Measurements from ENCODE around the gene TNS3. TPM values are rescaled to one million over a fixed set of nuclear protein-coding genes. Genes with fewer than 3 reads are reported as not detected.
A peak's percentile ranks its signal among the peaks of the same experiment; 100 is the strongest.

TNS3 gene
- total RNA-seq, 1 donor from 2014 or later = 41.2 TPM

GRCh38 chr7:47383696-47384445, 198.0 kb downstream of the TNS3 start:
- H3K36me3 ChIP-seq (ENCODE audit: control insufficient read depth, insufficient read depth, low read length) = no peaks in the 10 kb centered on the region
- H3K4me3 ChIP-seq (ENCODE audit: low read depth, low read length) = no peak overlapping the region
- H3K27me3 ChIP-seq (ENCODE audit: control insufficient read depth, insufficient read depth, low read length) = no peaks in the 10 kb centered on the region
- TF ChIP-seq, protein P1, sequence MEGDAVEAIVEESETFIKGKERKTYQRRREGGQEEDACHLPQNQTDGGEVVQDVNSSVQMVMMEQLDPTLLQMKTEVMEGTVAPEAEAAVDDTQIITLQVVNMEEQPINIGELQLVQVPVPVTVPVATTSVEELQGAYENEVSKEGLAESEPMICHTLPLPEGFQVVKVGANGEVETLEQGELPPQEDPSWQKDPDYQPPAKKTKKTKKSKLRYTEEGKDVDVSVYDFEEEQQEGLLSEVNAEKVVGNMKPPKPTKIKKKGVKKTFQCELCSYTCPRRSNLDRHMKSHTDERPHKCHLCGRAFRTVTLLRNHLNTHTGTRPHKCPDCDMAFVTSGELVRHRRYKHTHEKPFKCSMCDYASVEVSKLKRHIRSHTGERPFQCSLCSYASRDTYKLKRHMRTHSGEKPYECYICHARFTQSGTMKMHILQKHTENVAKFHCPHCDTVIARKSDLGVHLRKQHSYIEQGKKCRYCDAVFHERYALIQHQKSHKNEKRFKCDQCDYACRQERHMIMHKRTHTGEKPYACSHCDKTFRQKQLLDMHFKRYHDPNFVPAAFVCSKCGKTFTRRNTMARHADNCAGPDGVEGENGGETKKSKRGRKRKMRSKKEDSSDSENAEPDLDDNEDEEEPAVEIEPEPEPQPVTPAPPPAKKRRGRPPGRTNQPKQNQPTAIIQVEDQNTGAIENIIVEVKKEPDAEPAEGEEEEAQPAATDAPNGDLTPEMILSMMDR (IDR thresholded peaks at IDR 0.05; ENCODE audit: insufficient read depth, low read length, poor library complexity, severe bottlenecking) = no peak
- no peak for DNase-seq (ENCODE audit: low read depth)

DNA sequence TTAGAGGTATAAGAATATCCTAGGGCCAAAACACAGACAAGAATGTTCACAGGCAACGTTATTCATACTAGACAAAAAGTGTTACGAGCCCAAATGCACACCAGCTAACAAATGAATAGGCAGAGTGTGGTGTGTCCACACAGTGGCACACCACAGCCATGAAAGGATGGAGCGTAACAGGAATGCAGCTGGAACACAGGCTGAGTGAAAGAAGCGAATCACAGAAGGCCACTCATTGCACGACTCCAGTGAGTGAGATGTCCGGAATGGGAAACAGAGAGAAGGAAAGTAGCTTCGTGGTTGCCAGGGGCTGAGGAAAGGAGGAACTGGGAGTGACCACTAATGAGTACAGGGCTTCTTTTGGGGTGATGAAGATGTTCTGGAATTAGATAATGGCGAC, 198.8 kb downstream of the TNS3 start:
- TF ChIP-seq, protein P1 (IDR thresholded peaks at IDR 0.05; ENCODE audit: insufficient read depth, low read length, poor library complexity, severe bottlenecking) = no peak
- Histone ChIP-seq H3K4me3 (ENCODE audit: low read depth, low read length) (no peak overlapping the region), H3K27me3 (ENCODE audit: control insufficient read depth, insufficient read depth, low read length) (no peaks in the 10 kb centered on the region), H3K36me3 (ENCODE audit: control insufficient read depth, insufficient read depth, low read length) (no peaks in the 10 kb centered on the region)
- DNase-seq (ENCODE audit: low read depth) = no peak

DNA sequence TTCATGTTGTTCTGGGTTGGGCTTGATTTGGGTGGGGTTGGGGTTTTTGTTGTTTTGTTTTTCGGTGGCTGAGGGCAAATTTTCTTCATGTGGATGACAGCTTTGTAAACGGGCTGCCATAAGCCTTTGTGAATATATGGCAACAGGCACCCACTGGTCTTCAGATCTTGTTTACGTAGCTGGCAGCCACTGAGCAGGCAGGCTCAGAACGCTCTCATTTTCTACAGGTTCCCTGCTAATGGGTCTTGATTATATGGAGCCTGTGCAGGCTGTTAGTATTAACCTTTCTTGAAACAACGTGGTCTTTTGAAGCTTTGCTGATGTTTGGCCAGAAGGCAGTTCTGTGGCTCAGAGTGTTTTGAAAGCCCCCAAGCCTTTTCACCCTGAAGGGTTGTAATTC, 199.7 kb downstream of the TNS3 start:
- H3K27me3 ChIP-seq (ENCODE audit: control insufficient read depth, insufficient read depth, low read length) = no peaks in the 10 kb centered on the region
- no peak overlapping the region for H3K4me3 ChIP-seq (ENCODE audit: low read depth, low read length)
- TF ChIP-seq, protein P1 (IDR thresholded peaks at IDR 0.05; ENCODE audit: insufficient read depth, low read length, poor library complexity, severe bottlenecking) = no peak
- DNase-seq (ENCODE audit: low read depth) = no peak
- no peaks in the 10 kb centered on the region for H3K36me3 ChIP-seq (ENCODE audit: control insufficient read depth, insufficient read depth, low read length)

- Histone ChIP-seq H3K27me3 (ENCODE audit: control insufficient read depth, insufficient read depth, low read length) (no peaks in the 10 kb centered on the region), H3K36me3 (ENCODE audit: control insufficient read depth, insufficient read depth, low read length) (no peaks in the 10 kb centered on the region), H3K4me3 (ENCODE audit: low read depth, low read length) (no peak overlapping the region)
- TF ChIP-seq, protein P1 (IDR thresholded peaks at IDR 0.05; ENCODE audit: insufficient read depth, low read length, poor library complexity, severe bottlenecking) = no peak
- DNase-seq (ENCODE audit: low read depth) = peak; percentile 52
Observed at GRCh38 chr7:47381134-47381495, 200.8 kb downstream of the TNS3 start.

GRCh38 chr7:47380325-47381133, 201.4 kb downstream of the TNS3 start:
- DNase-seq (ENCODE audit: low read depth) = no peak
- no peak overlapping the region for H3K4me3 ChIP-seq (ENCODE audit: low read depth, low read length)
- no peaks in the 10 kb centered on the region for H3K36me3 ChIP-seq (ENCODE audit: control insufficient read depth, insufficient read depth, low read length)
- TF ChIP-seq, protein P1 (IDR thresholded peaks at IDR 0.05; ENCODE audit: insufficient read depth, low read length, poor library complexity, severe bottlenecking) = no peak
- no peaks in the 10 kb centered on the region for H3K27me3 ChIP-seq (ENCODE audit: control insufficient read depth, insufficient read depth, low read length)
